Urinary bladder (tissue), 4 donors: ENCODE measurements around the gene FXYD7. TPM values are rescaled to one million over a fixed set of nuclear protein-coding genes. Genes with fewer than 3 reads are reported as not detected.
A peak's percentile ranks its signal among the peaks of the same experiment; 100 is the strongest.
"Not testable (repeated sequence)": the region's sequence is repeated elsewhere in the genome, so short reads cannot be mapped to it uniquely, and the experiment has no call there.

Experiments used
- DNase-seq: peaks from one replicate; pipeline ENCODE4 v3.0.0-alpha.2; 2015; ENCODE audit errors: extremely low spot score
- H3K27ac ChIP-seq: one replicate; pipeline ENCODE4 v1.5.1; 2013; ENCODE audit warnings: low read depth, mild to moderate bottlenecking, moderate library complexity
- H3K36me3 ChIP-seq: one replicate; pipeline ENCODE4 v1.6.1; 2013; ENCODE audit warnings: mild to moderate bottlenecking, moderate library complexity; ENCODE audit not compliant: insufficient read depth
- H3K4me1 ChIP-seq: one replicate; pipeline ENCODE4 v1.6.1; 2013; ENCODE audit warnings: mild to moderate bottlenecking, moderate library complexity; ENCODE audit not compliant: insufficient read depth
- H3K4me3 ChIP-seq: one replicate; pipeline ENCODE4 v1.5.1; 2013; ENCODE audit warnings: low read depth, low read length
- WGBS: extraction: QIAGEN DNeasy Blood & Tissue Kit; methylation state at CpG from one replicate; pipeline ENCODE4 v1.1.7; 2013; 5-methylcytosine and 5-hydroxymethylcytosine counted together
- polyA plus RNA-seq: library from polyadenylated mRNA; stranded (reverse); fragments of 200-250 nt; gene quantifications from one replicate; pipeline ENCODE4 v1.2.3, GENCODE V29; 2013
- total RNA-seq: library from RNA; depleted of rRNA; stranded (reverse); fragments of >200 nt; gene quantifications from one replicate; pipeline ENCODE4 v1.2.3, GENCODE V29; 2014
- donor health status: healthy with polysubstance abuse.
- donor health status: healthy.

FXYD7 gene
- total and polyA plus RNA-seq, 2 donors = 0.26 to 0.57 TPM

DNA sequence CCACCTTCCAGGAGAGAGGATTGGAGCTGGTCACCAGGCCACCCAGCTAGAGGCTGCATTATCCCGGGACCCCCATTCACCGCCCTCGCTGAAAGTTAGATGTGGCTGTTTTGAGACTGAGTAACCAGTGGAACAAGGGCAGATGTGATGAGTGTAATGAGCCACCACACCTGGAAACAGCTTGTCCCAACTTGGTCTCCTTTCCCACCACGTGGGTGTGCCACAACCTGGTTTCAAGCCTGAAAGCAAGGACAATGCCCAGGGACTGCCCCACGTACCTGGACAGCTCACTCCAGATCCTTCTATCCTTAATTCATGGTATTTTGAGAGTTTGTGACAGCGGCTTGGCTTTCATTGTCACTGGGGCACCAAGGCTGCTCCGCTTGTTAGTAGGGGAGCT is 15.2 kb upstream of the FXYD7 start:
- Histone ChIP-seq H3K27ac (no peak overlapping the region), H3K4me3 (no peak overlapping the region), H3K36me3 (no peaks in the 10 kb centered on the region), H3K4me1 (no peaks in the 10 kb centered on the region)
- WGBS = 76% methylated on average over 7 of the region's 7 CpGs
- DNase-seq = no peak

- DNase-seq = no peak
- 91% methylated on average over 9 of the region's 9 CpGs for WGBS
- Histone ChIP-seq H3K36me3 (no peaks in the 10 kb centered on the region), H3K4me1 (no peaks in the 10 kb centered on the region), H3K4me3 (no peak overlapping the region), H3K27ac (no peak overlapping the region)
Observed at GRCh38 chr19:35128398-35129057, 14.5 kb upstream of the FXYD7 start.

- H3K4me3 ChIP-seq, H3K4me1 ChIP-seq, H3K36me3 ChIP-seq, DNase-seq, H3K27ac ChIP-seq: not testable (repeated sequence)
- WGBS = 46% methylated on average over 14 of the region's 14 CpGs
Observed at GRCh38 chr19:35129724-35130274, 13.3 kb upstream of the FXYD7 start.

DNA sequence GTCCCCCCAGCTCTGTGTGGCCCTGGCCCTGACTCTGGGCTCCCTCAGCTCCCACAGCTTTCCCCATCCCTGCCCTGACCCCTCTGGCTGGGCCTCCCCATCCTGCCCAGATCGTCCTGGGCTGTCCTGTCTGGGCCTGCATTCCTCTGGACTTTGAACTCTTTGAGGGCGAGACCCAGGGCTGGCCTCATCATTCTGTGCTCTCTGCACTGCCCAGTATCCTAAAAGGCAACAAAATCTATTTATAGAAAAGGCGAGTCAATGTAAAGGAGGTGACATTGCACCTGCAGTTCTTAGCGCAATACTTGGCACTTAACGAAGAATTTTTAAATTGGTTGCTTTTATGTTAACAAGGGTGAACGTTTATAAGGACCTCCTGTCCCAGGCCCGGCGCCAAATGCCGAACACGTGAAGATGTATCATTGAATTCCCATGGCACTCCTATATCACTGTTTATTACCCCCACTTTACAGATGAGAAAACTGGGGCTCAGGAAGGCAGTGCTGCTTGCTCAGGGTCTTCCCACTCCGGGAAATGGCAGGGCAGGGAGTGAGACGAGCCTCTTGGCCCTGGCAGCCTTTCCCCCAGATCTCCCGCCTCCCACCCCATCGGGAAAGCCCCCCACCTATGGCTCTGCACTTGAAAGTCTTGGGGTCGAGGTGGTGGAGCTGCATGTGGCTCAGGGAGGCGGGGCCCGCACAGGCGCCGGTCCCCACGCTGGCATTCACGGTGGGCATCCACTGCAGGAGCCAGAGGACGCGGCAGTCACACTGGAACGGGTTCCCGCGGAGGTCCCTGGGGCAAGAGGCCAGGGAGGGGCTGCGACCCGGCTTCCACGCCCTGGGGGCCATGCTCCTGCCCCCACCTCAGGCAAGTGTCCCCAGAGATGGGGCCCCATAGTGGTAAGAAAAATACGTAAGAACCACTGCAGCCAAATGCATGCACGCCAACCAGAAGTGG is 12.0 kb upstream of the FXYD7 start:
- 77% methylated on average over 31 of the region's 31 CpGs for whole genome bisulfite sequencing
- Histone ChIP-seq H3K4me3 (no peak overlapping the region), H3K27ac (no peak overlapping the region), H3K36me3 (no peaks in the 10 kb centered on the region), H3K4me1 (no peaks in the 10 kb centered on the region)
- no peak for DNase-seq

DNA sequence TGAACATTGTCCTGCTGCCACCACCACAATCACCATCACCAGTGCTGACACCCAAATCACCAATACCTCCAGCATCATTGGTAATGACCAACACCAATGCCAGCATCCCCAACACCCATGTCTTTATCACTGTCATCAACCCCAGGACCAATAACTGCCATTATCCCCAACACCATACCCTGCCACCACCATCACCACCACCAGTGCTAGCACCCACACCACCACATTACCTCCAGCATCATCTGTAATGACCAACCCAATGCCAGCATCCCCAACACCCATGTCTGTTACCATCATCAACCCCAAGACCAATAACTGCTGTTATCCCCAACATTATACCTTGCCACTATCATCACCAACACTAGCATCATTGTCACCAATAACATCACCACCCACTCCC is 10.8 kb upstream of the FXYD7 start:
- DNase-seq = no peak
- Histone ChIP-seq H3K36me3 (no peaks in the 10 kb centered on the region), H3K4me3 (no peak overlapping the region), H3K27ac (no peak overlapping the region), H3K4me1 (no peaks in the 10 kb centered on the region)

DNA sequence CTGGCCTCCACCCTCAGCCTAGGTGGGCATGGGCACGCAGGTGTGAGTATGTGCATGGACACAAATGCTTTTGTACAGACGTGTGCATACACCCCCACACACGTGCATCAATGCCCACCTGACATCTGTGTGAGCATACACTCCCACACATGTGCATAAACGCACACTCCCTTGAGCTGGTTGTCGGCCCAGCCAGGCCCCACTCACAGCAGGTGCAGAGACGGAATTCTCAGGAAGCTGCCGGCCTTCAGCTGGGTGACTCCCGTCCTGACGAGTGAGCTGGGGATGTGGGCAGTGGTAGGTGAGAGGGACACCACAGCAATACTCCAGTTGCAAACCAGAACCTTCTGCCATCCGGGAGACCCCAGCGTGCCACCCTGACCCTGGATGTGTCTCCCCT is 9.2 kb upstream of the FXYD7 start:
- peak overlapping the region; percentile 4 for H3K4me3 ChIP-seq
- H3K27ac ChIP-seq = no peak overlapping the region
- 83% methylated on average over 11 of the region's 11 CpGs for WGBS
- H3K36me3 ChIP-seq = no peaks in the 10 kb centered on the region
- no peak for DNase-seq
- H3K4me1 ChIP-seq = no peaks in the 10 kb centered on the region

GRCh38 chr19:35134601-35135242 is 8.3 kb upstream of the FXYD7 start, which contains the start of gene LGI4:
TSS of gene LGI4 (minus strand) at chr19:35135059. CDS start at chr19:35134680, 379 bp downstream.
- Histone ChIP-seq H3K36me3 (no peaks in the 10 kb centered on the region), H3K4me1 (no peaks in the 10 kb centered on the region), H3K4me3 (peak within 1 kb of the TSS; percentile 4), H3K27ac (no peak within 1 kb of the TSS)
- WGBS = 52% methylated on average over 15 of the region's 15 CpGs
- no peak for DNase-seq

DNA sequence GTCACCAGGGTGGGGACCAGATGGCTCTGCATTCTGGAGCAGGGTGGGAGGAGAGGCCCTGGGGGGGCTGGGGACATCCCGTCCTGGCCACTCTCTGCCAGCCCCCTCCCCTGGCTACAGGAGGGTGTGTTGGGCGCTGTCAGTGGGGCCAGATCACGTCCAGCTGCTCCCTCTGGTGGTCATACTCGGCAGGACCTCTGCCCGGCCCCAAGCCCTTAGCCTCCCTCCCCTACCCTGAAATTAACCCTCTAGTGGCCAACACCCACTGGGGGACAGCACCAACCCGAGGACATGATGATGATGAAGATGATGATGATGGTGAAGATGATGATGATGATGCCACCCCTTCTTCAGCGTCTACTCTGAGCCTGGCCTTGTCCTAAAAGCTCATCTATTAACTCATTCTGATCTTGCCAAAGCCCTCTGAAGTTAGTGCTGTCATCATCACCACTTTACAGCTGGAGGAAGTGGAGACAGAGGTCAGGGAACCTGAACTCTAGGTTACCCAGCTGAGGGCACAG is 7.6 kb upstream of the FXYD7 start:
- no peak overlapping the region for H3K4me3 ChIP-seq

GRCh38 chr19:35136231-35136630 is 6.8 kb upstream of the FXYD7 start:
- 75% methylated on average over 11 of the region's 11 CpGs for WGBS

More for the DNA sequence above, 7.6 kb upstream of the FXYD7 start:
- DNase-seq = no peak
- Histone ChIP-seq H3K27ac (no peak overlapping the region), H3K36me3 (no peaks in the 10 kb centered on the region), H3K4me1 (no peaks in the 10 kb centered on the region)
- 0% methylated on average over 7 of the region's 7 CpGs for WGBS

GRCh38 chr19:35136977-35137702 is 5.9 kb upstream of the FXYD7 start:
- no peak for DNase-seq
- no peak overlapping the region for H3K27ac ChIP-seq
- no peak overlapping the region for H3K4me3 ChIP-seq
- WGBS = 73% methylated on average over 9 of the region's 9 CpGs
- no peaks in the 10 kb centered on the region for H3K4me1 ChIP-seq
- no peaks in the 10 kb centered on the region for H3K36me3 ChIP-seq

More at GRCh38 chr19:35136231-35136630, 6.8 kb upstream of the FXYD7 start:
- no peak overlapping the region for H3K27ac ChIP-seq
- DNase-seq = no peak
- no peaks in the 10 kb centered on the region for H3K36me3 ChIP-seq
- no peaks in the 10 kb centered on the region for H3K4me1 ChIP-seq
- no peak overlapping the region for H3K4me3 ChIP-seq

GRCh38 chr19:35138305-35138892 is 4.7 kb upstream of the FXYD7 start, which contains the start of gene FXYD1:
TSS of gene FXYD1 (plus strand) at chr19:35138824. CDS start at chr19:35140080, 1,256 bp downstream.
- H3K36me3 ChIP-seq = no peaks in the 10 kb centered on the region
- no peaks in the 10 kb centered on the region for H3K4me1 ChIP-seq
- H3K4me3 ChIP-seq = peak within 1 kb of the TSS; percentile 17
- peak within 1 kb of the TSS; percentile 69 for H3K27ac ChIP-seq
- DNase-seq = no peak
- 32% methylated on average over 18 of the region's 18 CpGs for WGBS

- no peaks in the 10 kb centered on the region for H3K36me3 ChIP-seq
- WGBS = 55% methylated on average over 12 of the region's 12 CpGs
- DNase-seq = no peak
- H3K4me3 ChIP-seq = peak overlapping the region; percentile 8
- no peaks in the 10 kb centered on the region for H3K4me1 ChIP-seq
- H3K27ac ChIP-seq = peak overlapping the region; percentile 69
Observed at GRCh38 chr19:35140207-35140961, 2.7 kb upstream of the FXYD7 start.
